NCI-H526 treated with DMSO at 0.1 percent for 48 hours (cell line): ENCODE data around the gene TGFBR3.

Experiments used
- DNase-seq: peaks from one replicate; lab custom pipeline; 2025; lab: John Stamatoyannopoulos, UW

Gene TGFBR3

GRCh38 chr1:91635763-91636162 is 250.2 kb downstream of the TGFBR3 start:
- no peak for DNase-seq

DNA sequence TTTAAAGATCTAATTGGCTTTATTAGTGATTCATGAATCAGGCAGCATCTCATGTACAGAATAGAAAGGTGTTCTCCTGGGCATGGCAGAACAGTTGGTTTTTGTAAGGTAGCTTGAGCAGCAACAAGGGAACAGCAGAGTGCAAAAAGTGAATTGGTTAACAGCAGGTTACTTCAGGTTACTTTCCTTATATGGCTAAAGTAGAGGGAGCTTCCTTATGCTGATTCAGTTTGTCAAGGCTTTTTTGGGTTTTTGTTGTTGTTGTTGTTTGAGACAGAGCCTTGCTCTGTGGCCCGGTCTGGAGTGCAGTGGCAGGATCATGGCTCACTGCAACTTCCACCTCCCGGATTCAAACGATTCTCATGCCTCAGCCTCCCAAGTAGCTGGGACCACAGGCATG is 252.5 kb downstream of the TGFBR3 start:
- DNase-seq: no peak

- no peak for DNase-seq
These were observed 254.1 kb downstream of the TGFBR3 start for GRCh38 chr1:91631718-91632330.

- no peak for DNase-seq
These were observed 255.1 kb downstream of the TGFBR3 start for GRCh38 chr1:91630803-91631202.
